Adipose tissue (tissue), 3 donors: Measurements from ENCODE around the gene APLF. TPM values are rescaled to one million over a fixed set of nuclear protein-coding genes. Genes with fewer than 3 reads are reported as not detected.
"Not testable (repeated sequence)": the region's sequence is repeated elsewhere in the genome, so short reads cannot be mapped to it uniquely, and the experiment has no call there.

Experiments
- H3K27ac ChIP-seq: one replicate; pipeline ENCODE4 v1.5.1; 2013; ENCODE audit warnings: low read depth, low read length
- WGBS, 3 donors: extraction: QIAGEN DNeasy Blood & Tissue Kit; methylation state at CpG; one replicate each; pipeline ENCODE4 v1.1.7; 2013; 5-methylcytosine and 5-hydroxymethylcytosine counted together
- polyA plus RNA-seq, 3 donors: library from polyadenylated mRNA; stranded (reverse); fragments of 200-250 nt; gene quantifications; one replicate each; pipeline ENCODE4 v1.2.3, GENCODE V29; 2013
- donor health status: healthy with polysubstance abuse.
- donor health status: Bipolar disorder and iron deficiency.
- donor health status: healthy.

APLF gene
- polyA plus RNA-seq, 3 donors = 0.45 to 0.94 (median 0.67) TPM

DNA sequence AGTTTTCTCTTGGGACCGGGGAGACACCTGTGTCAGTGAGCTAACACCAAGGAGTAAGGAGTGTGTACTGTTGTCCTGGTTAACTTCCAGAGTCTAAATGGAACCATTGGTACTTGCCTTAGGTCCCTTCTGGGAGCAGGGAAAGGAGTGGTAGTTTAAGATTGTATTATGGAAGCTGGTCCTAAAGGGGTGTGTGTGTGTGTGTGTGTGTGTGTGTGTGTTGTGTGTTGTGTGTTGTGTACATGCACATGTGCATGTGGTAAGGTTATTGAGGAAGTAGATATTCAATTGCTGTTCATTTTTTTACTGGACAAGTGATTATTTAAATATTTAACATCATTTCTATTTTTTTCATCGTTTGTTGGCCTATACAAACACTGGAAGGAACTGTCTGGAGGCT, 1.4 kb downstream of the APLF start:
- 87 to 94% (median 91%) methylated on average over 2 of the region's 2 CpGs for WGBS, 3 donors
- no peak overlapping the region for H3K27ac ChIP-seq

- no peak overlapping the region for H3K27ac ChIP-seq
- WGBS, 3 donors = 86 to 94% (median 90%) methylated on average over 1 of the region's 1 CpG
Observed at GRCh38 chr2:68469935-68470334, 2.5 kb downstream of the APLF start.

GRCh38 chr2:68471385-68471784, 4.0 kb downstream of the APLF start:
- WGBS, 3 donors = 95 to 100% (median 99%) methylated on average over 2 of the region's 2 CpGs
- no peak overlapping the region for H3K27ac ChIP-seq

DNA sequence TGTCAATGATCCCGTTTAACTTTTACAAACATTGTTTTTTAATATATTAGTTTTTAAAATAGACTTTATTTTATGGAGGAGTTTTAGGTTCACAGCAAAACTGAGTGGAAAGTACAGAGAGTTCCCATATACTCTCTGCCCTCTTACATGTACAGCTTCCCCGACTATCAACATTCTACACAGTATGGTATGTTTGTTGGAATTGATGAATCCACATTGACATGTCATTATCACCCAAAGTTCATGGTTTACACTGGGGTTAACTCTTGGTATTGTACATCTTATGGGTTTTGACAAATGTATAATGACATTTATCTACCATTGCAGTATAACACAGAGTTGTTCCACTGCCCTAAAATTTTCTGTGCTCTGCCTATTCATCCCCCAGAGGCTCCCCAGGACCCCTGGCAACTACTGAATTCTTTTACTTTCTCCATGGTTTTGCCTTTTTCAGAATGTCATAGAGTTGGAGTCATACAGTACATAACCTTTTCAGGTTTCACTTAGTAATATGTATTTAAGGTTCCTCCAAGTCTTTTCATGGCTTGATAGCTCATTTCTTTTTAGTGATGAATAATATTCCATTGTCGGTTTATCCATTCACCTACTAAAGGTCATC, 5.5 kb downstream of the APLF start:
- WGBS, 3 donors = 82 to 93% (median 92%) methylated on average over 3 of the region's 3 CpGs
- no peak overlapping the region for H3K27ac ChIP-seq

GRCh38 chr2:68475110-68475509, 7.7 kb downstream of the APLF start:
- H3K27ac ChIP-seq = no peak overlapping the region

DNA sequence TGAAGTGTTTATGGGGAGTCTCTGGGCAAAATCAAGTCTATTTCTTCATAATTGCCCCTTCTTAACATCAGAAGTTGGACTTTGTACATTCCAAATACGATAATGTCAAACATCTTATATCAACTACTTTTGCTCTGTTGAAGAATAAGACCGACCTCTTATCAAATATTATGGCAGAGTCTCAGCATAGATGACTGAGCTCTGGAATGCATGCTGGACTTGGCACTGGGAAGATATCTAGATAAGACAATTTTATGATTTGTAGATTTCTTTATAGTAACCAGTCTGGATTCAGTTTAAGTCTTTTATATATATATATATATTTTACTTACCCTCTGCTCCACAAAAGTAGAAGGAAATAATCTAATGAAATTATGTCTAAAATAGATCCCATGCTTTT, 8.2 kb downstream of the APLF start:
- WGBS, 3 donors = 23 to 80% (median 78%) methylated on average over 2 of the region's 2 CpGs
- H3K27ac ChIP-seq = no peak overlapping the region

DNA sequence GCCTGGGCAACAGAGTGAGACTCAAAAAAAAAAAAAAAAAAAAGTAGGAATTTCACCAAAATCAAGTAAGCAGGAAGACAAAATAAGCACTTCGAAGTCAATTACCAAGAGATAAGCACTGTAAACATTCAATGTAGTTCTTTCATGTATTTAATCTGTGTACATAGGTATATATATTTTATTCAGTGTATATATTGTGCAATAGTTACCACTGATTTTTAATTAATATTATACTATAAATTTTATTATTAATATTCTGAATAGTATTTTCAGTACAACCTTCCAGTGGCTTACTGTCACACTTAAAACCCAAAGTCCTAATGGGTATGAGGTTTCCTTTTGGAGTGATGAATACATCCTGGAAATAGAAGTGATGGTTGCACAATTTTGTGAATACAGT, 9.1 kb downstream of the APLF start:
- WGBS, 3 donors = 48 to 96% (median 93%) methylated on average over 1 of the region's 1 CpG

GRCh38 chr2:68478688-68479087, 11.3 kb downstream of the APLF start:
- H3K27ac ChIP-seq = no peak overlapping the region
- 89 to 97% (median 93%) methylated on average over 1 of the region's 1 CpG for WGBS, 3 donors

More for the DNA sequence above, 9.1 kb downstream of the APLF start:
- no peak overlapping the region for H3K27ac ChIP-seq

- H3K27ac ChIP-seq = no peak overlapping the region
- 85 to 95% (median 93%) methylated on average over 2 of the region's 2 CpGs for WGBS, 3 donors
Observed at GRCh38 chr2:68482296-68482820, 15.0 kb downstream of the APLF start.

GRCh38 chr2:68483011-68483410, 15.6 kb downstream of the APLF start:
- H3K27ac ChIP-seq = no peak overlapping the region
- WGBS, 3 donors = 80 to 94% (median 92%) methylated on average over 3 of the region's 3 CpGs

GRCh38 chr2:68487773-68488355, 20.5 kb downstream of the APLF start:
- 43 to 51% (median 47%) methylated on average over 3 of the region's 3 CpGs for WGBS, 3 donors
- no peak overlapping the region for H3K27ac ChIP-seq

GRCh38 chr2:68488605-68489004, 21.2 kb downstream of the APLF start:
- WGBS, 3 donors = 76 to 93% (median 93%) methylated on average over 1 of the region's 1 CpG
- H3K27ac ChIP-seq = not testable (repeated sequence)

DNA sequence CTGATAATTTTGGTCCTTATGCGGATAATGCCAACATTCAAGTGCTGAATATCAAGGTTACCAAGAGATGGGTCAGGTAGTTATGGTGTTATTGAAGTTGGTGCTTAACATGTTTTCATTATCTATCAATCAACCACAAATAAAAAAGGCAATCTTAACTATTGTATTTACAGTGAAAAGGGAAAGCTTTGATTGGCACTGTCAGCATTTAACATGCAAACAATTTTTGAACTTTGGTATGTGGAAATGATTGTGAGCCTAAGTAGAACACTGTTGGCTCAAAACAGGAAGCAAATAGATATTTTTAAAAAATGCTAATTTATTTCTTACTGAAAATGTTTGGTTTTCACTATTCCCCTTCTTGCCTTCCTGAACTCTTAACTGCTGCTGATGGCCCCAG, 21.9 kb downstream of the APLF start:
- no peak overlapping the region for H3K27ac ChIP-seq
- WGBS, 3 donors = 92 to 100% (median 97%) methylated on average over 1 of the region's 1 CpG

DNA sequence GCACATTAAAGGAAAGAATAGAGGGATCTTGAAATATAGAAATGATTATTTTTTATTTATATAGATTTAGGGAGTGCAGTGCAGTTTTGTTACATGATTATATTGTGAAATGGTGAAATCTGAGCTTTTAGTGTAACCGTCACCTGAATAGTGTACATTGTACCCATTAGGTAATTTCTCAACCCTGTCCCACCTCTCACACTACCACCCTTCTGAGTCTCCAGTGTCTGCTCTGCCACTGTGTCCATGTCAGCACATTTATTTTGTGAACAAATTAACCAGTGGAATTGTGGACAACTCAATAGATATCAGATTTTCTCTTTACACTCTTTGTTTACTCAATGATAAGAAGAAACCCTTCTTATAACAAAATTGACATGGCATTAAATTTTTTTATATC, 24.2 kb downstream of the APLF start:
- WGBS, 3 donors = 90 to 100% (median 100%) methylated on average over 1 of the region's 1 CpG
- H3K27ac ChIP-seq = no peak overlapping the region

- H3K27ac ChIP-seq = no peak overlapping the region
Observed at GRCh38 chr2:68499133-68499532, 31.7 kb downstream of the APLF start.

- no peak overlapping the region for H3K27ac ChIP-seq
- 86 to 94% (median 87%) methylated on average over 4 of the region's 4 CpGs for WGBS, 3 donors
Observed at GRCh38 chr2:68500649-68501048, 33.3 kb downstream of the APLF start.

GRCh38 chr2:68501768-68502167, 34.4 kb downstream of the APLF start:
- WGBS, 3 donors = 67 to 91% (median 82%) methylated on average over 5 of the region's 5 CpGs
- no peak overlapping the region for H3K27ac ChIP-seq

DNA sequence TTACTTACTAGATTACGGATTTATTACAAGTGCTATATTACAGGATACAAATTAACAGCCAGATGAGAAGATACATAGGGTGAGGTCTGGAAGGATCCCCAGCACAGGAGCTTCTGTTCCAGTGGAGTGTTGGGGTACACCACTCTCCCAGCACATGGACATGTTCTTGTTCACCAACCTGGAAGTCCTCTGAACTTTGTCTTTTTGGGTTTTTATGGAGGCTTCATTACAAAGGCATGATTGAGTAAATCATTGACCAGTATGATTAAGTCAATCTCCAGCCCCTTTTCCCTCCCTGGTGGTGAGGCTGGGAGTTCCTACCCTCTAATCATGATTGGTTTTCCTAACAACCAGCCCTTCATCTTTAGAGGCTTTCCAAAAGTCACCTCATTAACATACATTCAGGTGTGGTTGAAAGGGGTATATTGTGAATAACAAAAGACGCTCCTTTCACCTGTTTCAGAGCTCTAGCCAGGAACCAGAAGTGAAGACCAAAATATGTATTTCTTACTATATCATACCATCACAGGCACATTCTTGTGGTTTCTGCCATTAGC, 38.3 kb downstream of the APLF start:
- WGBS, 3 donors = 90 to 97% (median 91%) methylated on average over 2 of the region's 2 CpGs

DNA sequence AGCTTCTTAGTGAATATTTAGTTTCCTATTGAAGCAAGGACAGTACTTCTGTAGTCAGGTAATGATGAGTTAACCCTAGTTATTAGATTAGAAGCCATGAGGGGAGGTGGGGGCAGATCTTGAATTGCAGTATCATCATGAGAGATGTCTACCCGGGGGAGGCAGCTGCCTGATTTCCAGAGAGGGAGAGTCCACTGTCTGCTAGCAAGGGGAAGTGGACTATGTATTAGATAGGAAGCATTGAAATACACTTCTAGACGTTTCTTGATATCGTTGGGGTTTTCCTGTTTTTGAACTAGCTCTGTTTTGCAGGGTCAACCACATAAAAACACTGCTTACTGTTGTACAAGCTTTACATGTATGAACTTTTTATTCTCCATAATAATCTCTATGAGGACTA, 38.8 kb downstream of the APLF start:
- WGBS, 3 donors = 42 to 79% (median 45%) methylated on average over 3 of the region's 3 CpGs
- H3K27ac ChIP-seq = no peak overlapping the region

More for the DNA sequence above, 38.3 kb downstream of the APLF start:
- no peak overlapping the region for H3K27ac ChIP-seq

- no peak overlapping the region for H3K27ac ChIP-seq
- 54 to 66% (median 58%) methylated on average over 3 of the region's 3 CpGs for WGBS, 3 donors
Observed at GRCh38 chr2:68512326-68512725, 44.9 kb downstream of the APLF start.
